ENCODE measurements around the gene COL6A3.

COL6A3 gene

GRCh38 chr2:237348281-237348865, 65.6 kb downstream of the COL6A3 start:
- DNase-seq (ENCODE audit: low read depth) = no peak

GRCh38 chr2:237345891-237346640, 67.9 kb downstream of the COL6A3 start:
- DNase-seq (ENCODE audit: low read depth) = no peak

- no peak for DNase-seq (ENCODE audit: low read depth)
These were observed 68.6 kb downstream of the COL6A3 start for GRCh38 chr2:237345411-237345810.

- DNase-seq (ENCODE audit: low read depth) = no peak
These were observed 69.0 kb downstream of the COL6A3 start for GRCh38 chr2:237344942-237345341.

GRCh38 chr2:237343993-237344392, 70.0 kb downstream of the COL6A3 start:
- no peak for DNase-seq (ENCODE audit: low read depth)

GRCh38 chr2:237341872-237342271, 72.1 kb downstream of the COL6A3 start:
- no peak for DNase-seq (ENCODE audit: low read depth)

GRCh38 chr2:237337586-237337985, 76.4 kb downstream of the COL6A3 start:
- DNase-seq (ENCODE audit: low read depth) = no peak

GRCh38 chr2:237336131-237336530, 77.8 kb downstream of the COL6A3 start:
- DNase-seq (ENCODE audit: low read depth) = no peak

- DNase-seq (ENCODE audit: low read depth) = no peak
These were observed 80.2 kb downstream of the COL6A3 start for GRCh38 chr2:237333748-237334147.

GRCh38 chr2:237330541-237330940, 83.4 kb downstream of the COL6A3 start:
- no peak for DNase-seq (ENCODE audit: low read depth)

- no peak for DNase-seq (ENCODE audit: low read depth)
These were observed 86.6 kb downstream of the COL6A3 start for GRCh38 chr2:237327175-237327950.

- DNase-seq (ENCODE audit: low read depth) = no peak
These were observed 87.4 kb downstream of the COL6A3 start for GRCh38 chr2:237326266-237327171.

GRCh38 chr2:237324837-237325236, 89.1 kb downstream of the COL6A3 start:
- no peak for DNase-seq (ENCODE audit: low read depth)

GRCh38 chr2:237324405-237324831, 89.5 kb downstream of the COL6A3 start:
- DNase-seq (ENCODE audit: low read depth) = no peak

GRCh38 chr2:237323656-237324055, 90.3 kb downstream of the COL6A3 start:
- no peak for DNase-seq (ENCODE audit: low read depth)

GRCh38 chr2:237322564-237322963, 91.4 kb downstream of the COL6A3 start:
- no peak for DNase-seq (ENCODE audit: low read depth)

- DNase-seq (ENCODE audit: low read depth) = no peak
These were observed 92.2 kb downstream of the COL6A3 start for GRCh38 chr2:237321746-237322145.

GRCh38 chr2:237320801-237321560, 93.0 kb downstream of the COL6A3 start:
- no peak for DNase-seq (ENCODE audit: low read depth)

- no peak for DNase-seq (ENCODE audit: low read depth)
These were observed 94.1 kb downstream of the COL6A3 start for GRCh38 chr2:237319887-237320286.

- DNase-seq (ENCODE audit: low read depth) = no peak
These were observed 94.7 kb downstream of the COL6A3 start for GRCh38 chr2:237319086-237319820.
